AG04450 (cell line): ENCODE data around the gene TBC1D7. TPM values are rescaled to one million over a fixed set of nuclear protein-coding genes. Genes with fewer than 3 reads are reported as not detected.

Source experiments
- CTCF ChIA-PET: fragments of 300-600, 350-600 bp; formaldehyde crosslinking; extraction: SDS; loops from one replicate; lab custom pipeline; 2022; ENCODE audit warnings: antibody characterized with exemption, inconsistent platforms; lab: Charles Lee
- POLR2A ChIA-PET: fragments of 350-600 bp; formaldehyde crosslinking; extraction: SDS; loops from one replicate; lab custom pipeline; 2021; ENCODE audit warnings: antibody characterized with exemption, inconsistent platforms; lab: Yijun Ruan, JAX
- DNase-seq: peaks from one replicate; pipeline ENCODE4 v3.0.0-alpha.2; 2011; ENCODE audit warnings: low read depth, low spot score
- H3K27ac ChIP-seq: one replicate; pipeline ENCODE4 v1.5.1; 2012; ENCODE audit warnings: low read depth, low read length, control low read depth
- H3K27me3 ChIP-seq: one replicate; pipeline ENCODE4 v1.6.0; 2012; ENCODE audit warnings: low read length; ENCODE audit not compliant: control insufficient read depth, insufficient read depth
- H3K4me3 ChIP-seq: 2 replicates; pipeline ENCODE4 v1.5.1; 2011; ENCODE audit warnings: mild to moderate bottlenecking, low read depth, low read length, control low read depth
- H3K9me3 ChIP-seq: 2 replicates; pipeline ENCODE4 v1.5.1; 2012; ENCODE audit warnings: low read length; ENCODE audit not compliant: control insufficient read depth, insufficient read depth
- polyA minus RNA-seq: library from RNA; depleted of rRNA, polyadenylated mRNA; stranded (reverse); fragments of >200 nt; gene quantifications from 2 replicates; pipeline ENCODE4 v1.2.3, GENCODE V29; 2011; rRNA and poly(A)+ RNA removed
- polyA plus RNA-seq: library from polyadenylated mRNA; depleted of rRNA; stranded (reverse); fragments of >200 nt; gene quantifications from 2 replicates; pipeline ENCODE4 v1.2.3, GENCODE V29; 2011; rRNA removed
- TF ChIP-seq, protein P1 (sequence below): IDR thresholded peaks from 2 replicates; pipeline ENCODE4 v1.5.1; 2011; ENCODE audit warnings: low read depth, low read length, control low read depth, inconsistent platforms

The TBC1D7 gene
- 37.6 and 38.6 TPM in 2 replicates for polyA plus RNA-seq
- 30.7 and 31.8 TPM in 2 replicates for polyA minus RNA-seq

- Histone ChIP-seq H3K9me3 (no peaks in the 10 kb centered on the region; the same call in 1 of the 2 replicates), H3K27ac (peak within 1 kb of the TSS; percentile 75), H3K27me3 (no peaks in the 10 kb centered on the region), H3K4me3 (peak within 1 kb of the TSS; percentile 92)
- ChIA-PET POLR2A (interaction anchor here (0.7 to 2.5 kb wide), 9 partner anchors 24 to 287 kb away, joined by 3 to 23 read pairs (median 5); partner anchors contain the start of genes GFOD1, NOL7 and SIRT5), CTCF (interaction anchor here (0.8 to 4.7 kb wide), 9 partner anchors 9 to 287 kb away, joined by 3 to 44 read pairs (median 5); partner anchors contain the start of genes NOL7 and SIRT5)
- TF ChIP-seq, protein P1, sequence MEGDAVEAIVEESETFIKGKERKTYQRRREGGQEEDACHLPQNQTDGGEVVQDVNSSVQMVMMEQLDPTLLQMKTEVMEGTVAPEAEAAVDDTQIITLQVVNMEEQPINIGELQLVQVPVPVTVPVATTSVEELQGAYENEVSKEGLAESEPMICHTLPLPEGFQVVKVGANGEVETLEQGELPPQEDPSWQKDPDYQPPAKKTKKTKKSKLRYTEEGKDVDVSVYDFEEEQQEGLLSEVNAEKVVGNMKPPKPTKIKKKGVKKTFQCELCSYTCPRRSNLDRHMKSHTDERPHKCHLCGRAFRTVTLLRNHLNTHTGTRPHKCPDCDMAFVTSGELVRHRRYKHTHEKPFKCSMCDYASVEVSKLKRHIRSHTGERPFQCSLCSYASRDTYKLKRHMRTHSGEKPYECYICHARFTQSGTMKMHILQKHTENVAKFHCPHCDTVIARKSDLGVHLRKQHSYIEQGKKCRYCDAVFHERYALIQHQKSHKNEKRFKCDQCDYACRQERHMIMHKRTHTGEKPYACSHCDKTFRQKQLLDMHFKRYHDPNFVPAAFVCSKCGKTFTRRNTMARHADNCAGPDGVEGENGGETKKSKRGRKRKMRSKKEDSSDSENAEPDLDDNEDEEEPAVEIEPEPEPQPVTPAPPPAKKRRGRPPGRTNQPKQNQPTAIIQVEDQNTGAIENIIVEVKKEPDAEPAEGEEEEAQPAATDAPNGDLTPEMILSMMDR, result no peak
- DNase-seq, result peak; percentile 55
Measured at GRCh38 chr6:13328076-13328874, at the start of gene TBC1D7. TSS of gene TBC1D7 (minus strand) at chr6:13328537. CDS start at chr6:13326898, 1,639 bp downstream.

- CTCF ChIA-PET, result no interaction called here
- H3K27me3 ChIP-seq, result no peaks in the 10 kb centered on the region
- TF ChIP-seq, protein P1, result no peak
- DNase-seq, result no peak
- no peaks in the 10 kb centered on the region for H3K9me3 ChIP-seq
- POLR2A ChIA-PET, result no interaction called here
- H3K27ac ChIP-seq, result no peak overlapping the region
- H3K4me3 ChIP-seq, result no peak overlapping the region
Measured at GRCh38 chr6:13377054-13377758, 48.9 kb upstream of the TBC1D7 start.

- TF ChIP-seq, protein P1, result no peak
- ChIA-PET CTCF (no interaction called here), POLR2A (no interaction called here)
- Histone ChIP-seq H3K27ac (no peak overlapping the region), H3K9me3 (no peaks in the 10 kb centered on the region), H3K27me3 (no peaks in the 10 kb centered on the region), H3K4me3 (no peak overlapping the region)
- no peak for DNase-seq
Measured at GRCh38 chr6:13375360-13375878, 47.1 kb upstream of the TBC1D7 start.

DNA sequence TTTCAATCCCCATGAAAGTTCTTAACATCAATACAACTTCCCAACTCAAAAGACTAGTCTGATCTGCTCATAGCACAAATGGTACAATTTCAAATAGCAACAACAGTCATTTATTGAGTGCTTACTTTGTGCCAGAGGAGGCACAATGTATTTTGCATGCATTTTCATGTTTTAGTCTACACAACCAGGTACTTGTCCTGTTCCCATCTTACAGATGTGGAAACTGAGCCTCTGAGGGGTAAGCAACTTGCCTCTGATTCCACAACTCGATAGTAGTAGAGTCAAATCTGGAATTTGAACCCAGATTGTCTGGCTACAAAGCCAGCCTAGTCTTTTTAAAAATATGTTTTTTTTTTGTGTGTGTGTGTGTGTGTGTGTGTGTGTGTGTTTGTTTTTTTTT is 45.6 kb upstream of the TBC1D7 start:
- ChIA-PET POLR2A (no interaction called here), CTCF (no interaction called here)
- DNase-seq, result no peak
- H3K27me3 ChIP-seq, result no peaks in the 10 kb centered on the region
- no peak overlapping the region for H3K27ac ChIP-seq
- H3K4me3 ChIP-seq, result no peak overlapping the region
- TF ChIP-seq, protein P1, result no peak
- H3K9me3 ChIP-seq, result no peaks in the 10 kb centered on the region
